Caco-2 (cell line): ENCODE measurements around the gene MKLN1. TPM values are rescaled to one million over a fixed set of nuclear protein-coding genes. Genes with fewer than 3 reads are reported as not detected.

Source experiments
- BruUV-seq: library from RNA; stranded (reverse); fragments of 400-500 nt; replicated peaks from 2 replicates; lab custom pipeline; 2021; lab: Mats Ljungman, UMichigan
- CTCF ChIA-PET: fragments of 300-600 bp; sonication (Branson Sonifier 250); formaldehyde crosslinking; loops from one replicate; lab custom pipeline; 2022; ENCODE audit warnings: antibody characterized with exemption; lab: Charles Lee
- POLR2A ChIA-PET: fragments of 300-600 bp; sonication (Branson Sonifier 250); formaldehyde crosslinking; loops from one replicate; lab custom pipeline; 2022; ENCODE audit warnings: antibody characterized with exemption; lab: Charles Lee
- DNase-seq, 2 experiments: peaks; one replicate each; pipeline versions ENCODE4 v3.0.0 to v3.0.0-alpha.2; 2020 to 2022
- H3K27me3 ChIP-seq: replicated peaks from 2 replicates; pipeline ENCODE4 v1.6.0; 2011; ENCODE audit warnings: low read length; ENCODE audit not compliant: control insufficient read depth, insufficient read depth
- H3K36me3 ChIP-seq: 2 replicates; pipeline ENCODE4 v1.5.1; 2011; ENCODE audit warnings: low read length; ENCODE audit not compliant: control insufficient read depth, insufficient read depth
- H3K4me1 ChIP-seq: fragments of 250-450 bp; sonication (Bioruptor Pico); 2 replicates; pipeline ENCODE4 v1.5.1; 2020; ENCODE audit warnings: mild to moderate bottlenecking
- H3K4me3 ChIP-seq: 2 replicates; pipeline ENCODE4 v1.5.1; 2011; ENCODE audit warnings: low read depth, mild to moderate bottlenecking, control low read depth, low read length
- H3K9me3 ChIP-seq: fragments of 250-450 bp; sonication (Bioruptor Pico); 2 replicates; pipeline ENCODE4 v1.5.1; 2020; ENCODE audit warnings: mild to moderate bottlenecking, moderate library complexity
- H3K27ac Mint-ChIP-seq: one replicate; pipeline ENCODE4 v1.8.0; 2022; ENCODE audit warnings: mixed read lengths; ENCODE audit not compliant: unreplicated experiment
- H3K27me3 Mint-ChIP-seq: one replicate; pipeline ENCODE4 v1.8.0; 2022; ENCODE audit warnings: mixed read lengths; ENCODE audit not compliant: insufficient read depth, unreplicated experiment
- H3K36me3 Mint-ChIP-seq: one replicate; pipeline ENCODE4 v1.8.0; 2022; ENCODE audit warnings: mild to moderate bottlenecking, mixed read lengths; ENCODE audit not compliant: insufficient read depth, unreplicated experiment
- H3K4me1 Mint-ChIP-seq: one replicate; pipeline ENCODE4 v1.8.0; 2022; ENCODE audit warnings: low read depth, mixed read lengths; ENCODE audit not compliant: unreplicated experiment
- H3K4me3 Mint-ChIP-seq: one replicate; pipeline ENCODE4 v1.8.0; 2022; ENCODE audit warnings: mild to moderate bottlenecking, moderate library complexity, mixed read lengths; ENCODE audit not compliant: unreplicated experiment
- H3K9me3 Mint-ChIP-seq: one replicate; pipeline ENCODE4 v1.8.0; 2022; ENCODE audit warnings: mixed read lengths; ENCODE audit not compliant: unreplicated experiment
- CTCF ChIP-seq, 2 experiments: fragments of 200-600 bp in 1 of 2; IDR thresholded peaks; 1 replicate in 1 of 2; 2 replicates in 1 of 2; pipeline versions ENCODE4 v1.5.1 to v1.8.0; 2011 to 2022; ENCODE audit warnings: antibody characterized with exemption in 1 of 2, control low read depth in 1 of 2, inconsistent platforms in 1 of 2, low read depth in 1 of 2, low read length in 1 of 2, mild to moderate bottlenecking in 1 of 2, moderate library complexity in 1 of 2; ENCODE audit not compliant: insufficient read depth in 1 of 2, severe bottlenecking in 1 of 2, unreplicated experiment in 1 of 2
- intact Hi-C: fragments of 100-400 bp; cut with micrococcal nuclease; formaldehyde crosslinking; loops from one replicate; pipeline ENCODE4 v1.10.0; 2022; ENCODE audit not compliant: unreplicated experiment
- total RNA-seq: library from RNA; stranded (reverse); gene quantifications from 2 replicates; pipeline ENCODE4 v1.2.3, GENCODE V29; 2022

Gene MKLN1
- total RNA-seq, 1 experiment from 2014 or later = 55.6 TPM

- ChIA-PET CTCF (no interaction called here), POLR2A (no interaction called here)
- Mint-ChIP-seq H3K27ac (no peak overlapping the region), H3K9me3 (no peaks in the 10 kb centered on the region), H3K36me3 (peaks cover 84% of the 10 kb centered on the region), H3K4me3 (no peak overlapping the region), H3K27me3 (no peaks in the 10 kb centered on the region), H3K4me1 (peaks cover 31% of the 10 kb centered on the region)
- H3K4me1 ChIP-seq = peaks cover 26% of the 10 kb centered on the region
- no peaks in the 10 kb centered on the region for H3K9me3 ChIP-seq
- intact Hi-C loops = no loop called here
- H3K27me3 ChIP-seq = no peaks in the 10 kb centered on the region
- DNase-seq = no peak
- H3K36me3 ChIP-seq = no peaks in the 10 kb centered on the region
- no TSS peak for BruUV-seq
- H3K4me3 ChIP-seq = no peak overlapping the region
- no peak for TF ChIP-seq CTCF (IDR thresholded peaks at IDR 0.05; ENCODE audit: insufficient read depth in 1 of 2, low read depth in 1 of 2, low read length in 1 of 2, severe bottlenecking in 1 of 2, unreplicated experiment in 1 of 2)
These were observed 215.6 kb downstream of the MKLN1 start for GRCh38 chr7:131543298-131543697.

GRCh38 chr7:131544021-131544420 lies 216.3 kb downstream of the MKLN1 start:
- Mint-ChIP-seq H3K27ac (no peak overlapping the region), H3K36me3 (peaks cover 81% of the 10 kb centered on the region)
- CTCF ChIA-PET = interaction anchor here (3.1 kb wide), 1 partner anchor 111 kb away, joined by 20 read pairs; no protein-coding TSS in a partner anchor

More at GRCh38 chr7:131544021-131544420, 216.3 kb downstream of the MKLN1 start:
- no peaks in the 10 kb centered on the region for H3K9me3 Mint-ChIP-seq
- no peaks in the 10 kb centered on the region for H3K9me3 ChIP-seq
- no peak overlapping the region for H3K4me3 Mint-ChIP-seq
- H3K4me1 Mint-ChIP-seq = peaks cover 37% of the 10 kb centered on the region
- no peaks in the 10 kb centered on the region for H3K27me3 Mint-ChIP-seq
- no peak for DNase-seq
- no peaks in the 10 kb centered on the region for H3K36me3 ChIP-seq
- no peaks in the 10 kb centered on the region for H3K27me3 ChIP-seq
- TF ChIP-seq CTCF (IDR thresholded peaks at IDR 0.05; ENCODE audit: insufficient read depth in 1 of 2, low read depth in 1 of 2, low read length in 1 of 2, severe bottlenecking in 1 of 2, unreplicated experiment in 1 of 2) = no peak
- no peak overlapping the region for H3K4me3 ChIP-seq
- POLR2A ChIA-PET = no interaction called here
- peaks cover 21% of the 10 kb centered on the region for H3K4me1 ChIP-seq
- intact Hi-C loops = no loop called here
- no TSS peak for BruUV-seq
